SK-N-SH treated with all-trans-retinoic acid at 6 μM for 48 hours (cell line): ENCODE results near the gene PDLIM7.

Experiments used
- ATAC-seq: fragments of 200-7000 bp; cut with Tn5 transposase; 3 replicates; pipeline ENCODE4 v1.9.1; 2020; ENCODE audit warnings: mild to moderate bottlenecking, moderate library complexity
- ARNTL ChIP-seq: fragments of 450-650 bp; formaldehyde crosslinking; IDR thresholded peaks from 2 replicates; pipeline ENCODE4 v1.5.0; 2020; ENCODE audit warnings: low read depth, mild to moderate bottlenecking, moderate library complexity, borderline replicate concordance
- CREB5 ChIP-seq: fragments of 250-450 bp; sonication (Bioruptor Pico); IDR thresholded peaks from 2 replicates; pipeline ENCODE4 v1.5.1; 2020; ENCODE audit warnings: low read depth, mild to moderate bottlenecking, moderate library complexity
- CSRNP3 ChIP-seq: fragments of 250-450 bp; sonication (Bioruptor Pico); IDR thresholded peaks from 2 replicates; pipeline ENCODE4 v1.5.1; 2021; ENCODE audit warnings: mild to moderate bottlenecking, moderate library complexity
- ESRRG ChIP-seq: fragments of 250-450 bp; sonication (Bioruptor Pico); IDR thresholded peaks from 2 replicates; pipeline ENCODE4 v1.6.1; 2021; ENCODE audit warnings: mild to moderate bottlenecking
- GLIS3 ChIP-seq: fragments of 250-450 bp; sonication (Bioruptor Pico); IDR thresholded peaks from 2 replicates; pipeline ENCODE4 v1.5.0; 2020; ENCODE audit warnings: mild to moderate bottlenecking, moderate library complexity
- ISL1 ChIP-seq: fragments of 250-450 bp; sonication (Bioruptor Pico); IDR thresholded peaks from 2 replicates; pipeline ENCODE4 v2.1.2; 2022; ENCODE audit warnings: mild to moderate bottlenecking, moderate library complexity
- PATZ1 ChIP-seq: fragments of 250-450 bp; sonication (Bioruptor Pico); IDR thresholded peaks from 2 replicates; pipeline ENCODE4 v1.8.0; 2020; ENCODE audit warnings: mild to moderate bottlenecking, moderate library complexity, borderline replicate concordance
- POU6F1 ChIP-seq: fragments of 250-450 bp; sonication (Bioruptor Pico); IDR thresholded peaks from 2 replicates; pipeline ENCODE4 v1.8.0; 2021; ENCODE audit warnings: low read depth, mild to moderate bottlenecking, moderate library complexity, borderline replicate concordance
- PPARA ChIP-seq: fragments of 250-450 bp; sonication (Bioruptor Pico); IDR thresholded peaks from 2 replicates; pipeline ENCODE4 v1.5.0; 2020; ENCODE audit warnings: mild to moderate bottlenecking, borderline replicate concordance
- SNAI2 ChIP-seq: fragments of 250-450 bp; sonication (Bioruptor Pico); IDR thresholded peaks from 2 replicates; pipeline ENCODE4 v1.5.0; 2020; ENCODE audit warnings: mild to moderate bottlenecking, moderate library complexity
- TCF4 ChIP-seq: fragments of 250-450 bp; sonication (Bioruptor Pico); IDR thresholded peaks from 2 replicates; pipeline ENCODE4 v1.8.0; 2021; ENCODE audit warnings: mild to moderate bottlenecking, moderate library complexity, borderline replicate concordance
- TSHZ2 ChIP-seq: fragments of 250-450 bp; sonication (Bioruptor Pico); IDR thresholded peaks from 2 replicates; pipeline ENCODE4 v1.5.0; 2020; ENCODE audit warnings: mild to moderate bottlenecking, moderate library complexity
- ZC3H10 ChIP-seq: fragments of 250-450 bp; sonication (Bioruptor Pico); IDR thresholded peaks from 2 replicates; pipeline ENCODE4 v1.5.1; 2021; ENCODE audit warnings: mild to moderate bottlenecking, moderate library complexity
- ZFP3 ChIP-seq: fragments of 250-450 bp; sonication (Bioruptor Pico); IDR thresholded peaks from 2 replicates; pipeline ENCODE4 v1.5.0; 2020; ENCODE audit warnings: mild to moderate bottlenecking, moderate library complexity
- ZFP30 ChIP-seq: fragments of 450-650 bp; formaldehyde crosslinking; IDR thresholded peaks from 2 replicates; pipeline ENCODE4 v1.5.0; 2022; ENCODE audit warnings: mild to moderate bottlenecking, moderate library complexity
- ZNF70 ChIP-seq: fragments of 450-650 bp; formaldehyde crosslinking; IDR thresholded peaks from 2 replicates; pipeline ENCODE4 v1.5.0; 2020; ENCODE audit warnings: mild to moderate bottlenecking, moderate library complexity
- ZNF8 ChIP-seq: fragments of 450-650 bp; formaldehyde crosslinking; IDR thresholded peaks from 2 replicates; pipeline ENCODE4 v1.5.0; 2020; ENCODE audit warnings: mild to moderate bottlenecking, moderate library complexity

PDLIM7 gene

GRCh38 chr5:177449140-177450061 is 48.0 kb downstream of the PDLIM7 start:
- no peak for TF ChIP-seq ZNF70 (CRISPR knock-in tag)
- no peak for TF ChIP-seq ISL1 (CRISPR knock-in tag)
- no peak for TF ChIP-seq ZC3H10 (CRISPR knock-in tag)
- no peak for TF ChIP-seq PPARA (CRISPR knock-in tag)
- no peak for TF ChIP-seq PATZ1 (CRISPR knock-in tag)
- no peak for TF ChIP-seq POU6F1
- no peak for TF ChIP-seq GLIS3 (CRISPR knock-in tag)
- TF ChIP-seq CREB5 (CRISPR knock-in tag), result no peak
- TF ChIP-seq TCF4 (CRISPR knock-in tag), result no peak
- no peak for TF ChIP-seq ARNTL (CRISPR knock-in tag)
- TF ChIP-seq ESRRG, result no peak
- TF ChIP-seq ZFP30, result no peak
- no peak for TF ChIP-seq SNAI2 (CRISPR knock-in tag)
- ATAC-seq, result no peak

GRCh38 chr5:177448244-177448950 is 49.0 kb downstream of the PDLIM7 start:
- no peak for TF ChIP-seq ZNF8
- 0 out of 2 replicates have a peak, but pooled peaks have one; percentile 10 for TF ChIP-seq ZFP3 (CRISPR knock-in tag)
- no peak for TF ChIP-seq GLIS3 (CRISPR knock-in tag)
- no peak for TF ChIP-seq TCF4 (CRISPR knock-in tag)
- no peak for TF ChIP-seq TSHZ2 (CRISPR knock-in tag)
- TF ChIP-seq PATZ1 (CRISPR knock-in tag), result no peak
- TF ChIP-seq SNAI2 (CRISPR knock-in tag), result 0 out of 2 replicates have a peak, but pooled peaks have one; percentile 8
- no peak for ATAC-seq

GRCh38 chr5:177447611-177448243 is 49.7 kb downstream of the PDLIM7 start:
- TF ChIP-seq ARNTL (CRISPR knock-in tag) (no peak), GLIS3 (CRISPR knock-in tag) (no peak; the same call in 1 of the 2 replicates), CSRNP3 (no peak), PATZ1 (CRISPR knock-in tag) (0 out of 2 replicates have a peak, but pooled peaks have one; percentile 40)
- ATAC-seq, result peak; percentile 74
